NB4 (cell line): ENCODE data around the gene PLA2G2A.

Experiments
- DNase-seq: peaks from one replicate; pipeline ENCODE4 v3.0.0; 2010; ENCODE audit warnings: low read depth
- H3K4me3 ChIP-seq: one replicate; pipeline ENCODE4 v1.5.1; 2011; ENCODE audit warnings: mild to moderate bottlenecking, low read depth, low read length, moderate library complexity
- CTCF ChIP-seq: IDR thresholded peaks from one replicate; pipeline ENCODE4 v1.5.1; 2012; ENCODE audit warnings: low read depth, low read length
- MAX ChIP-seq: IDR thresholded peaks from 2 replicates; pipeline ENCODE4 v1.6.1; 2011; ENCODE audit warnings: low read depth, low read length
- MYC ChIP-seq: IDR thresholded peaks from 2 replicates; pipeline ENCODE4 v1.6.1; 2011; ENCODE audit warnings: low read depth, low read length
- POLR2A ChIP-seq: IDR thresholded peaks from 2 replicates; pipeline ENCODE4 v1.6.1; 2011; ENCODE audit warnings: mild to moderate bottlenecking; ENCODE audit not compliant: insufficient read length; ENCODE audit errors: extremely low read depth

PLA2G2A gene

GRCh38 chr1:19981507-19982312 is 2.3 kb upstream of the PLA2G2A start:
- no peak overlapping the region for H3K4me3 ChIP-seq
- TF ChIP-seq MYC = no peak
- TF ChIP-seq CTCF = no peak
- TF ChIP-seq POLR2A = no peak
- no peak for TF ChIP-seq MAX
- no peak for DNase-seq

- DNase-seq = no peak
- H3K4me3 ChIP-seq = no peak overlapping the region
- TF ChIP-seq MYC (no peak), CTCF (no peak), POLR2A (no peak), MAX (no peak)
These were observed 1.7 kb upstream of the PLA2G2A start for GRCh38 chr1:19981170-19981506.

- no peak for DNase-seq
- TF ChIP-seq POLR2A = no peak
- no peak for TF ChIP-seq MAX
- TF ChIP-seq MYC = no peak
- TF ChIP-seq CTCF = no peak
- H3K4me3 ChIP-seq = no peak overlapping the region
These were observed 896 bp upstream of the PLA2G2A start for GRCh38 chr1:19980314-19980713.

GRCh38 chr1:19978143-19978542 is 1.3 kb downstream of the PLA2G2A start:
- DNase-seq = no peak
- no peak for TF ChIP-seq MYC
- no peak for TF ChIP-seq MAX
- TF ChIP-seq POLR2A = no peak
- no peak for TF ChIP-seq CTCF
- no peak overlapping the region for H3K4me3 ChIP-seq

GRCh38 chr1:19976317-19977003 is 3.0 kb downstream of the PLA2G2A start:
- no peak for DNase-seq
- H3K4me3 ChIP-seq = no peak overlapping the region
- TF ChIP-seq MYC (no peak), POLR2A (no peak), CTCF (no peak), MAX (no peak)
